Ascending aorta (tissue), 2 donors: ENCODE measurements around the gene DGAT2L6. TPM values are rescaled to one million over a fixed set of nuclear protein-coding genes. Genes with fewer than 3 reads are reported as not detected.

Experiments
- DNase-seq, 2 donors: peaks; one replicate each; pipeline ENCODE4 v3.0.0-alpha.2; 2019; ENCODE audit warnings: low spot score in 2 of 2
- H3K27ac ChIP-seq, 2 donors: fragments of 200-600 bp; sonication (generic); one replicate each; pipeline ENCODE4 v1.5.1; 2016 to 2017; ENCODE audit warnings: mild to moderate bottlenecking in 1 of 2
- H3K27me3 ChIP-seq: fragments of 200-600 bp; sonication (generic); one replicate; pipeline ENCODE4 v1.5.1; 2017
- H3K36me3 ChIP-seq, 2 donors: fragments of 200-600 bp; sonication (generic); one replicate each; pipeline ENCODE4 v1.5.1; 2016
- H3K4me1 ChIP-seq, 2 donors: fragments of 200-600 bp; sonication (generic); one replicate each; pipeline ENCODE4 v1.5.1; 2016 to 2017; ENCODE audit warnings: mild to moderate bottlenecking in 1 of 2
- H3K4me3 ChIP-seq, 2 donors: fragments of 200-600 bp; sonication (generic); one replicate each; pipeline ENCODE4 v1.5.1; 2016 to 2017; ENCODE audit warnings: mild to moderate bottlenecking in 1 of 2
- H3K9me3 ChIP-seq, 2 donors: fragments of 200-600 bp; sonication (generic); one replicate each; pipeline ENCODE4 v1.5.1; 2016
- intact Hi-C: fragments of 100-400 bp; cut with DNase I; formaldehyde crosslinking; loops from one replicate; pipeline ENCODE4 v1.15.1; 2023
- total RNA-seq: library from RNA; depleted of rRNA; stranded (reverse); fragments of >200 nt; gene quantifications from one replicate; pipeline ENCODE4 v1.1.0, GENCODE V29; 2016
- TF ChIP-seq, protein P1 (sequence below), 3 experiments: fragments of 200-600 bp in 2 of 3; fragments of 450-650 bp in 1 of 3; sonication (generic) in 2 of 3; IDR thresholded peaks; one replicate each; pipeline ENCODE4 v1.5.1; 2016 to 2019; ENCODE audit warnings: antibody characterized with exemption in 3 of 3, mild to moderate bottlenecking in 1 of 3, moderate library complexity in 1 of 3

DGAT2L6 gene, protein sequence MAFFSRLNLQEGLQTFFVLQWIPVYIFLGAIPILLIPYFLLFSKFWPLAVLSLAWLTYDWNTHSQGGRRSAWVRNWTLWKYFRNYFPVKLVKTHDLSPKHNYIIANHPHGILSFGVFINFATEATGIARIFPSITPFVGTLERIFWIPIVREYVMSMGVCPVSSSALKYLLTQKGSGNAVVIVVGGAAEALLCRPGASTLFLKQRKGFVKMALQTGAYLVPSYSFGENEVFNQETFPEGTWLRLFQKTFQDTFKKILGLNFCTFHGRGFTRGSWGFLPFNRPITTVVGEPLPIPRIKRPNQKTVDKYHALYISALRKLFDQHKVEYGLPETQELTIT
- not detected for total RNA-seq

DNA sequence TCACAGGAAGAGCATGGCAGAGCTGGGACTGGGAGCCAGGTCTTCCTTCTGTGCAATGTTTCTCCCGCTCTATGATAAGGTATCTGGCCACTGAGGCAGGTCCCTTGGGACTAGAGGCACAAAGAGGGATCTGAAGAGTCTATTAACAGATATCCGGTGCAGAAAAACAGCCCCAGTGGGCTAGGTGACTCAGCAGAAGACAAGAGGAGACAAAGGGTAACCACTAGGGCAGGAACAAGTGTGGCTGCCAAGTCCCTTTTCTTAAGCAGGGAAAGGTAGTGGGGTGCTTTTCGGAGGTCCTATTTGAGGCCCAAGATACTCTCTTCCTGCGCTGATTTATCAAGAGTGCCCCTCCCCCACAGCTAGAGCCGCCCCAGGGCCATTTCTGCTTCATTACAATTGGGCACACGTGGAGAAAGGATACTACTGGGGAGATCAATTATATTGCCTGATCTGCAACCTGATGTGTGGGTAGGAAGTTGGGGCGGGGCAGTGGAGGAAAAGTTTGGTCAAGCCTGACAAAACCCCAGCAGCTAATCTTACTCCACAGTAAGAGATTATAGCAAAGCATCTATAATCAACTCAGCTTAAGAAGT, at the start of gene DGAT2L6:
Gene DGAT2L6 (plus strand): TSS at position 546 of the 596 bp plus-strand sequence. CDS start 100 bp downstream, outside the sequence.
- intact Hi-C loops = no loop called here
- Histone ChIP-seq H3K4me1 (no peaks in the 10 kb centered on the region), H3K27ac (no peak within 1 kb of the TSS), H3K36me3 (no peaks in the 10 kb centered on the region), H3K9me3 (no peaks in the 10 kb centered on the region), H3K4me3 (no peak within 1 kb of the TSS), H3K27me3 (no peaks in the 10 kb centered on the region)
- TF ChIP-seq, protein P1, sequence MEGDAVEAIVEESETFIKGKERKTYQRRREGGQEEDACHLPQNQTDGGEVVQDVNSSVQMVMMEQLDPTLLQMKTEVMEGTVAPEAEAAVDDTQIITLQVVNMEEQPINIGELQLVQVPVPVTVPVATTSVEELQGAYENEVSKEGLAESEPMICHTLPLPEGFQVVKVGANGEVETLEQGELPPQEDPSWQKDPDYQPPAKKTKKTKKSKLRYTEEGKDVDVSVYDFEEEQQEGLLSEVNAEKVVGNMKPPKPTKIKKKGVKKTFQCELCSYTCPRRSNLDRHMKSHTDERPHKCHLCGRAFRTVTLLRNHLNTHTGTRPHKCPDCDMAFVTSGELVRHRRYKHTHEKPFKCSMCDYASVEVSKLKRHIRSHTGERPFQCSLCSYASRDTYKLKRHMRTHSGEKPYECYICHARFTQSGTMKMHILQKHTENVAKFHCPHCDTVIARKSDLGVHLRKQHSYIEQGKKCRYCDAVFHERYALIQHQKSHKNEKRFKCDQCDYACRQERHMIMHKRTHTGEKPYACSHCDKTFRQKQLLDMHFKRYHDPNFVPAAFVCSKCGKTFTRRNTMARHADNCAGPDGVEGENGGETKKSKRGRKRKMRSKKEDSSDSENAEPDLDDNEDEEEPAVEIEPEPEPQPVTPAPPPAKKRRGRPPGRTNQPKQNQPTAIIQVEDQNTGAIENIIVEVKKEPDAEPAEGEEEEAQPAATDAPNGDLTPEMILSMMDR (IDR thresholded peaks at IDR 0.05) = no peak
- DNase-seq = no peak

DNA sequence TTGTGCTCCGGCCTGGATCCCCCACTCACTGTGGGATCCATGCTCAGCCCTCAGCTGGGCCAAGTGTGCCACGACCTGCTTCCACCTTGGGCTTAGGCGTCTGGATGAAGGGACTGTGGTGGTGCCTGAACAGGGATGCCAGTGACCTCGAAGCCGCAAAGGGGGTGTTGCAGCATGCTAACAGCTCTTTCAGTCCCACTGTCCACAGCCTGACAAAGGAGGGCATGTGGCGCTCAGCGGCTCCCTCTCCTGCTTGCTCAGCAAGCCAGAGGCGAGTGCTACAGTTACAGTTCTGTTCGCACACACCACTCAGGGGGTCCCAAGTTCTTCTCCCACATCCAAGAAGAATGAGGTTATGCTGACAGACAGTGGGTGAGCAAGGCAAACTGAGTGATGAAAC, 49.2 kb upstream of the DGAT2L6 start:
- no peak for DNase-seq
- Histone ChIP-seq H3K27me3 (no peaks in the 10 kb centered on the region), H3K4me1 (no peaks in the 10 kb centered on the region), H3K27ac (no peak overlapping the region), H3K36me3 (no peaks in the 10 kb centered on the region), H3K9me3 (no peaks in the 10 kb centered on the region), H3K4me3 (no peak overlapping the region)
- intact Hi-C loops = no loop called here
- TF ChIP-seq, protein P1 (IDR thresholded peaks at IDR 0.05) = no peak

DNA sequence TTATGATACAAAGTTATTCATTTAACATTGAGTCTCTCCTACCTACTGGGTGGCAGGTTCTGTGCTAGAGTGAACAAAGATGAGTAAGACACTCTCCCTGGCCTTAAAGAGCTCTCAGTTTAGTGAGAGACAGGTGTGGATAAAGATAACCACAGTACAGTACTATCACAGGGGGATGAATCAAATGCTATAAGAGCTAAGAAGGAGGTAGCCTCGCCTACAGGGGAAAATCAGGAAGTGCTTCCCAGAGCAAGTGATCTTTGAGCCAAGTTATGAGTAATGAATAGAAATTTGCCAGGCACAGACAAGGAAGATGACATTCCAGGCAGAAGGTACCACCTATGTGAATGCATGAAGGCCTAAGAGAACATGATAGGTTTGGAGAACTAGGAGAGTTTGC, 47.5 kb upstream of the DGAT2L6 start:
- intact Hi-C loops = loop anchor here (5.0 to 10.0 kb wide), 2 partner anchors 165 to 307 kb away; partner anchors contain the start of gene KIF4A
- no peak for DNase-seq
- TF ChIP-seq, protein P1 (IDR thresholded peaks at IDR 0.05) = no peak
- Histone ChIP-seq H3K36me3 (no peaks in the 10 kb centered on the region), H3K27ac (no peak overlapping the region), H3K4me3 (no peak overlapping the region), H3K4me1 (no peaks in the 10 kb centered on the region), H3K9me3 (no peaks in the 10 kb centered on the region), H3K27me3 (no peaks in the 10 kb centered on the region)

DNA sequence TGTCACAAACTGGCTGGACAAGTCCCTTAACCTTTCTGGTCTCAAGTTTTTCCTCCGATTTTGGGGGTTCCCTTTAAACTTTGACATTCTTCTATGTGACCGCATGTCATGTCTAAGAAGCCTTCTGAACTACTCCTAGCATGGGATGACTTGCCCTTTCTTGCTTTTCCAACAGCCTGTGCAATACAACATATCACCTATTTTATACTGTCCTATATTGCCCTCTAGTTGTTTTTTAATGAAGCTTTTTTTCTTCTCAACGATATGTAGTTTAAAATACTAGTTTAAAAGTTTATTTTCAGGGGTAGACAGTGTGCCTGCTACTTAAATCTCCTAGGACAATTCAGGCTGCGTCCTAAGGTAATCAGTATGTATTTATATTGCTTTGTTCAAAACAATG, 45.1 kb upstream of the DGAT2L6 start:
- H3K9me3 ChIP-seq = no peaks in the 10 kb centered on the region
- H3K4me3 ChIP-seq = peak overlapping the region in 1 of 2 donors; percentile 58
- H3K36me3 ChIP-seq = peaks cover 0 to 4% of the 10 kb centered on the region in 2 donors
- no peaks in the 10 kb centered on the region for H3K27me3 ChIP-seq
- no peaks in the 10 kb centered on the region for H3K4me1 ChIP-seq
- TF ChIP-seq, protein P1 (IDR thresholded peaks at IDR 0.05) = peak in 1 of 3 experiments; percentile 8
- H3K27ac ChIP-seq = no peak overlapping the region
- no peak for DNase-seq
- intact Hi-C loops = loop anchor here (2.0 to 10.0 kb wide), 3 partner anchors 163 to 517 kb away; partner anchors contain the start of gene KIF4A

DNA sequence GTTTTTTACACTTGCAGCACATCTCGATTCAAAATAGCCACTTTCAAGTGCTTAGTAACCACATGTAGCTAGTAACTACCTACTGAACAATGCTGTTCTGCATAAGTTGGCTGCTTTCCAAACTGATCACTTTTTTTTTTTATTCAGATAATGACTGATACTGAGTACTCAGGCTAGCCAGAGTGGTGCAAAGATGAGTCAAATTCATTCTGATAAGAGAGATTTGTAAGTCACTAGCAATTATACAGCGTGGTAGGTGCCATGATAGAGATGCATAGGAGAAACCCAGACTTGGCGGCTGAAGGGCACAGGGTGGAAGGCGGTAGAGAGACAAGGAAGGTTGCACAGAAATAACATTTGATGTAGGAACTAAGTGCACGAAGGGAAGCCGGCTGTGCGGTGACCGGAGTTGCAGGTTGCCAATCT, 44.4 kb upstream of the DGAT2L6 start:
- no peaks in the 10 kb centered on the region for H3K4me1 ChIP-seq
- peaks cover 0 to 4% of the 10 kb centered on the region in 2 donors for H3K36me3 ChIP-seq
- DNase-seq = no peak
- H3K27ac ChIP-seq = peak overlapping the region; percentile 69 to 89
- H3K27me3 ChIP-seq = no peaks in the 10 kb centered on the region
- TF ChIP-seq, protein P1 (IDR thresholded peaks at IDR 0.05) = no peak
- intact Hi-C loops = loop anchor here (2.0 to 10.0 kb wide), 3 partner anchors 162 to 518 kb away; partner anchors contain the start of gene KIF4A
- H3K4me3 ChIP-seq = peak overlapping the region; percentile 58 to 90
- no peaks in the 10 kb centered on the region for H3K9me3 ChIP-seq
